Measurements from ENCODE around the gene SIAH1.

DNA sequence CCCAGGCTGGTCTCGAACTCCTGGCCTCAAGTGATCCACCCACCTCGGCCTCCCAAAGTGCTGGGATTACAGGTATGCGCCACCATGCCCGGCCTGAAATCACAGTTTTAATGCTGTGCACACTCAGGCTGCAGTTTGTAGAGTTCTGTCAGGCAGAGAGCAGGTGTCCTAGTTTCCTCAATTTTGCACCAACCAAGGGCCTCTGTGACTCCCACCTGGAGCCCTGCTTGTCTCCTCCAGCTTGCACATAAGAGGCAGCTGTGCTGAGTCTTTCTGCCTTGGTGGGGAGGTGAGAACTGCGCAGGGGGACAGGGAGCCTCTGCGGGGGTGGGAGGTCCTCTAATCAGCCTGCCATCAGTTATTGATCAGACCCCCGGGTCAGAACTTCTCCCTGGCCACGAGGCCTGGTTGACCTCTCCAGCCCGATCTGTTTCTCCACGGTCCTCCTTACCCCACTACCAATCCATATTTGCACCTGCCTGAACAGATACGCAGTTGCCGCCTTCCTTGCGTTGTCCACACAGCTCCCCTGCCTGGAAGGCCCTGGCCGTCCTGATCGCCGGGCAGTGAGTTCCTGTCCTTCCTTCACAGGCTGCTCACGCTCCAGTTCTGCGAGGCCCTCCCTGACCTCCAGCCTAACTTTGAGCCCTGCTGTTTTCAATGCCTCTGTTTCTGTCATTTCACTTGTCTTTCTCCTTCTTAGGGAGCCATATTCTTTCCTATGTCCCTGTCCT is 48.1 kb upstream of the SIAH1 start:
- no peak for TF ChIP-seq CTCF (conservative IDR thresholded peaks at IDR 0.05 in 1 of 2, IDR thresholded peaks at IDR 0.05 in 1 of 2; ENCODE audit: extremely low read depth in 1 of 2, insufficient read depth in 1 of 2, low read depth in 1 of 2, low read length in 2 of 2)
- TF ChIP-seq EZH2 (IDR thresholded peaks at IDR 0.05; ENCODE audit: borderline replicate concordance, low read length): no peak

All from mammary epithelial cell (primary cell).